ENCODE data around the gene RIIAD1.
"Not testable (repeated sequence)": the region's sequence is repeated elsewhere in the genome, so short reads cannot be mapped to it uniquely, and the experiment has no call there.

The RIIAD1 gene

DNA sequence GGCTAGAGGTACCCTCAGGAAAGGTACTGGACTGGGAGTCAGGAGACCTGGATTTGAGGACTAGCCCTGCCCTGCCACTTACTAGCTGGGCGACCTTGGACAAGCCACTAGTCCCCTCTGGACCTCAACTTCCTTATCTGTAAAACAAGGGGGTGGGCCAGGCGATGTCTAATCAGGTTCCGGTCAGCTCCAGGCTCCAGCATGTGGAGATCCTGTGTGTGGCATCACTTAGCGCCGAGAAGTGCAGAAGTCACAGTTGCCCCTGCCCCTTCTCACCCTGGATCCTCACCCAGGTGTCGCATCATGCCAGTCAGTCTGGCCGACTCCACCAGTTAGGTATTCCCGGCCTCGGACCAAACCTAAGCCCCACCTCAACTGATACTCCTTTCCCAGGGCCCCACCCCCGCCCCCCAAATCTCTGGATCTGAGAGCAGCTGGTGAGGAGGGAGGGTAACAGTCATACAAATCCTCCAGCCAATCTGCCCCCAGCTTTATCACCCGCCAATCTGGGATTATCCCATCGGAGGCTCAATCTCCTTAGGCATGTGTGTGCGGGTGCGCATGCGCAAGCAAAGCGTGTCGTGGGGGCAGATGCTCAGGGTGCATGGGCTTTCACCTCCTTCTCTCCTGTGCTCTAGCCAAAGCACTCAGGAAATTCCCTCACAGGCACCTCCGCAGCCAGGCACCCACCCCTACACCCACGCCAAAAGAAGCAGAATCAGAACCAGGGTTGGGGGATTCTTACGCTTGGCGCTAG, 10.1 kb upstream of the RIIAD1 start:
- DNase-seq = no peak

GRCh38 chr1:151711951-151712350, 9.4 kb upstream of the RIIAD1 start:
- peak; percentile 72 for DNase-seq

- no peak for DNase-seq
These were observed 8.3 kb upstream of the RIIAD1 start for GRCh38 chr1:151713044-151713443.

GRCh38 chr1:151713874-151714273, 7.4 kb upstream of the RIIAD1 start:
- no peak for DNase-seq

DNA sequence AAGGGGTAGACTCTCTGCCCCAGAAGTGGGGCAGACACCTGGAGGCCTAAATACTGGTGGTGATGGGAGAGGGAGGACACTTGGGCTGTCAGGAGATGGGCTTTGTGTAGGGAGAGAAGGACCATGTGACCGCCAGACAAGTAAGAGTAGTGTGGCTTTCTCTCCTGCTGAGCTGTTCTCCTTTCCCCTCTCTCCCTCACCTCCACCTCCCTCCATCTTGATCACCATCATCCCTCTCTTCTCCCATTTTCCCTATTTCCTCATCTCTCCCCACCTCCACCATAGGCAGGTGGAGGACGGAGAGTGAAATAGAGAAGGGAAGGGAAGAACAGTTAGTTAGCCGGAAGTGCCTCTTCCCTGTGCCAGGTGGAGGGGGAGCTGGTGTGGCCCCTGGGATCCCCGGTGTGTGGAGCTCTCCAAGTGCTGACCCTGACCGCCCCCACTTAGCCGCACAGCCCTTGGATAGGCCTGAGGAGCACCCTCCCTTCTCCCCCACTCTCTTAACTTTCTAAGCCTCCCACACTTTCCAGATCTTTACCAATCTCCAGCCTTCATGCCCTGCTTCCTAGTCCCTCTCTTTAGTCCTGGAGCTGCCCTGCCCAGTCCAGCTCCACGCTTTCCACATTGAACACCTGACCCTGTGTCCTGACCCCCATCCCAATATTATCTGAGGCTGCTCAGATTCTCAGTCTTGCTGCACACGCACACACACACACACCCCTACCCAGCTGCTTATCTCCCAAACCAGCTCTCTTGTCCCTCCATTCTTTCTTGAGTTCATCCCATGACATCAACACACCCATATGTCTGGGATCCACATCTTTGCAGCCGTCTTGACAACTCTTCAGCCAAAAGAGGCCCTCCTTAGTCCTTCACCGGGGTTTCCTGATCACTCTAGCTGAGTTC, 6.2 kb upstream of the RIIAD1 start:
- DNase-seq = no peak

- DNase-seq = peak; percentile 75
These were observed 5.5 kb upstream of the RIIAD1 start for GRCh38 chr1:151715726-151716404.

- DNase-seq = no peak
These were observed 4.9 kb upstream of the RIIAD1 start for GRCh38 chr1:151716405-151716762.

GRCh38 chr1:151716771-151717631, 4.3 kb upstream of the RIIAD1 start, which contains the start of gene CELF3:
Gene CELF3, minus strand, starts transcription at chr1:151716803. Its CDS starts 783 bp downstream, at chr1:151716020.
- peak; percentile 93 for DNase-seq

- peak; percentile 43 for DNase-seq
These were observed 3.3 kb upstream of the RIIAD1 start for GRCh38 chr1:151718011-151718431.

DNA sequence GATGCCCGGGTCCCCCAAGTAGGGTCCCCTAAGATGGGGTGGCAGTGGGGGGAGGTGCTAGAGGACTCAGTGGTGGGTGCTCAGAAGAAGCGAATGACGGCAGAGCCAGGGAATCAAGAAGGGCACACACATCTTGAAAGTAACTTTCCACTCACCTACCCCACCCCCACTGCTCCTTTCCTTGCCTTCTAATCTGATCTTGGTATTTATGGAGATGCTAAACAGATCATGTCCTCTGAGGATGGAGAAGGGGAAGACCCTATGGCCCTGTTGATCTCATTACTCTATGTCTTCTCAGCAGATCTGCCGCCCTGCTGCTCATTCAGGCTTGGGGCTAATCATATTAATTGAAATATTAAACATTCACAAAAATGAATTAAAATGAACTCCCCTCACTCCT, 2.7 kb upstream of the RIIAD1 start:
- DNase-seq = no peak

GRCh38 chr1:151720125-151720524, 1.2 kb upstream of the RIIAD1 start:
- no peak for DNase-seq

DNA sequence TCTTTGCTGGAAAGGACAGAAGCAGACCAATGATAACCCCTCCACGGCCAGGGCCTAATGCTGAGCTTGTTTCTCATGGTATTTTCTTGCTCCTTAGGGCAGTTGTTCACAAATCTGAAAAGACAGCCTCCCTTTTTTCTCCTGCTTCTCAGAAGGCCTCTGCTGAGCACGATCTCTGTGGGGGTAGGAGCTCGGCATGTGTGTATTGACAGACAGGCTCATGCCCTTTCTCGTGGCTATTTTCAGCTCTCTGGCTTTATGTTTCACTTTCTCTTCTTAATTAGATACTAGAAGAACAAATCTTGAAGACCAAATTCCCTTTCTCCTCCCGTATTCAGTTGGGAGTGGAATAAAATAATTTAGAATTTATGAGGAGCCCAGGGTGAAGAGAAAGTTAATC, 768 bp upstream of the RIIAD1 start:
- DNase-seq = no peak

- DNase-seq = no peak
These were observed 627 bp downstream of the RIIAD1 start for GRCh38 chr1:151721788-151722510.

DNA sequence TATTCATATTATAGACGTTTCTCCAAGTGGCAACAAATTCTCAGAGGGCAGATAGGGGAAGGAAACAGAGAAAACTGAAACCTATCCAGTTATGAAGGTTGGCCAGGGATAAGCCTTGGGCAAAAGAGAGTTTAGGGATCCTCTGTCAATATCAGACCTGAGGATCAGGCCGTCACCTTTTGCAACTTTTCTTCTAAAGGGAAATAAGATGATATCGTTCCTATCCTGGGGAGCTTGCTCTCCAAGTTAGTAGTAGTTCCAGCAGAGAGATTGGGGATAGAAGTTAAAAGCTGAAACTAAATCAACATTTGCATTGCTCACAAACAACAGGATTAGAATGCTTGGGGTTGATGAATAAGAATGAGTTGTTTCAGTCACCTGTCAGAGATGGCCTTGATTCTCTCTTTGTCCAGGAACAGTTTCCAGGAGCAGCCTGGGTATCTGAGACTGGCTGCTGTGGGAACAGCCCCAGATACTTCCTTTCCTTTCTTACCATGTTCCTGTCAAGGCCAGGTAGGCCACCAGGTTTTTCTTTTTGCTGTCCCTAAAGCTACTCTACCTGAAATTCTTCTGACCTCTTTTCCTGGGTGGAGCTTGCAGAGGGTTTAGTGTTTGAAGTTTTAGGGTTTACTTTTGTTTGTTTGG, 2.5 kb downstream of the RIIAD1 start:
- DNase-seq = no peak

DNA sequence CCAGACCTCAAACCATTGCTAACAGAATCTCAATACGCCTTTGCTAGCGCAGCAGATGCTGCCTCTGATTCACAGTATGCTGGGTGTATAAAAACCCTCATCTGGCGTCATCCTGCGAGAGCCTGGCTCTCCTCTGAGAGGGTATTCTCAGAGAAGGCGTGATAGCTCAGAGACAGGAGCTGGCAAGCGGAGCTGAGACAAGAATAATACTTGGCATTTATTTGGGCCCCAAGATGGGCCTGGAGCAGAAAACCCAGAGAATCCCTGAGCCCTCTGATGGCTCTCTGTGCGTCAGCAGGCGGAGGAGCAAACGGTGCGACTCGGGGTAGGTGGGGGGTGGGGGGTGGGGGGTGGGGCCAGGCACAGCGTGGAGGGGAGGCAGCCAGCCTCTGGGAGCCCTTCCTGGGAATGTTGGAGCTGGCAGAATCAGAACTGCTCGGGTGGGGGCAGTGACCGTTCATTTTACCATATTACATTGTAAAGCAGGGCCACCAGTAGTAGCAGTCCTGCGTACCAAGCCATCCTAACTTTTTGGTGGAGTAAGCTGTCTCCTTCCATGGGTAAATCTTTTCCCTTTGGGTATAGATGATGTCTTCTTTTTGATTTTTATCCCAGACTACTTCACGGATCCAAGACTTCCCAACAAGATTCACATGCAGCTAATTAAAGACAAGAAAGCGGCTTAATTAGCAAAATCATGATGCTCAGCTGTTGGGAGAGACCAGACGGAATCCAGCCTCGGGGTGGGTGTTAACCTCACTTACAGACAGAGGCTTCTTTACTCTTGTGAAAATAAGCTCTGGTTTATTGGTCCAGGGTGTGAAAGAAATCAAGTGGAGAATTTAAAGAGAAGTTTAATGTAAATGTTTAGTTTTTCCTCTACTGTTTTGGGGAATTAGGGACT, 7.1 kb downstream of the RIIAD1 start:
- DNase-seq = no peak

DNA sequence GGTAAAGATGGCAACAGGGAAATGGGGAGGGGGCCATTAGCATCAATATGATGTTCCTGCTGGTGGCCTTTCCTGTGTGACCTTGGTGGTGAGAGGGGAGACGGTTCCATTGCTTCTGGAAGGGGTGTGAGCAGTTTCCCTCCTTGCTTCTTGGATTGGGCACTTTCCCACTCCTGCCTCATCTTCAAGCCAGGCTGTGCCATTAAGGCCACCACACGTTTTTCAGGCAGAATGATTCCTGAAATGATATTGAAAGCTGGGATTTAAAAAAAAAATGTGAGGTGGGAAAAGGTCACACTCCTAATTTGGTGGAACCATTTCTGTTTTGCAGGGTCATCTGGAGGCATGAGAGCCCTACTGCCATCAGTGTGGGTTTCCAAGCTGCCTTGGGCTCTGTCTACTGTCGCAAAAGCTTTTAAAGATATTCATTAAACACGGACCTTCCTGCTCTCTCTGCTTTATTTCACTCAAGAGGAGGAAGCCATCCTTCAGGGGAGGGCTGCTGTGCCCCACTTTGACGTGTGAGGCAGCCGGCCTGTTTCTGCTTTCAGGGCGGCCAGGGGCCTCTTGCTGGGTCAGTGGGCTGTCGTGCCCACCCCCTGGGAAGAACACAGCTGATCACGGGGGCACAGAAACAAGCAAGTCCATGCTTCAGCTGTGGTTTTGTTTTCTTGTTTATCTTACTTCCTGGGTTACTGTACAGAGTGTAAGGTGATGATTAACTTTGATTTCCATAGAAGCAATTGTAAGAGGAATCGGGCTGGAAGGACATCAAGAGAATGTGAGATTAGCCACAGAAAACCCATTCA, 8.0 kb downstream of the RIIAD1 start:
- no peak for DNase-seq

DNA sequence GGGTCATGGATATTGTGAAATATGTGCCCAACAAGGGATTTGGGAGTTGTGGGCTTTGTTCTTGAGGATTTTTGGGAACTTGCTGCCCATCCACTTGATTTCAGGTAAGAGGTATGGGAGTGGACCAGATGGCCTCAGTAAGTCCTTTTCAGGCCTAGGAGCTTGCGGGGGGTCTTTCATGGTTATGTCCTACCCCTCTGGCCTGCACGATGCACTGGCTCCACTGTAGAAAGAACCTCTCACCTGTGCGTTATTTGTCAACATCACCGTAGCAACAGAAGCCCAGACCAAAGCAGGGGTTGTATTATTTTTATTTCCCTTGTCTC, 8.6 kb downstream of the RIIAD1 start:
- DNase-seq = no peak

GRCh38 chr1:151733126-151733525, 11.8 kb downstream of the RIIAD1 start:
- DNase-seq = no peak

- DNase-seq = not testable (repeated sequence)
These were observed 12.7 kb downstream of the RIIAD1 start for GRCh38 chr1:151733995-151734394.
